GM19452 (cell line): Measurements from ENCODE around the gene MANEA.
"Not testable (repeated sequence)": the region's sequence is repeated elsewhere in the genome, so short reads cannot be mapped to it uniquely, and the experiment has no call there.

Source experiments
- ATAC-seq: cut with Tn5 transposase; IDR thresholded peaks from one replicate; pipeline ENCODE4 v1.9.1; 2021; ENCODE audit not compliant: unreplicated experiment

MANEA gene

GRCh38 chr6:95577304-95578105 is at the start of gene MANEA:
TSS of gene MANEA (plus strand) at chr6:95577535. CDS start at chr6:95586440, 8,905 bp downstream.
- peak; percentile 78 for ATAC-seq

- no peak for ATAC-seq
Measured at GRCh38 chr6:95529762-95530161, 47.6 kb upstream of the MANEA start.

GRCh38 chr6:95530176-95530819 is 47.0 kb upstream of the MANEA start:
- ATAC-seq = no peak

- no peak for ATAC-seq
Measured at GRCh38 chr6:95543798-95544197, 33.5 kb upstream of the MANEA start.

GRCh38 chr6:95544517-95545225 is 32.7 kb upstream of the MANEA start:
- no peak for ATAC-seq

- no peak for ATAC-seq
Measured at GRCh38 chr6:95545226-95545625, 32.1 kb upstream of the MANEA start.

- ATAC-seq = no peak
Measured at GRCh38 chr6:95545686-95546085, 31.6 kb upstream of the MANEA start.

- ATAC-seq = no peak
Measured at GRCh38 chr6:95546148-95546547, 31.2 kb upstream of the MANEA start.

- ATAC-seq = no peak
Measured at GRCh38 chr6:95547043-95547442, 30.3 kb upstream of the MANEA start.

GRCh38 chr6:95548188-95548786 is 29.0 kb upstream of the MANEA start:
- no peak for ATAC-seq

GRCh38 chr6:95551678-95552324 is 25.5 kb upstream of the MANEA start:
- ATAC-seq = no peak

- ATAC-seq = no peak
Measured at GRCh38 chr6:95553880-95554279, 23.5 kb upstream of the MANEA start.

- ATAC-seq = not testable (repeated sequence)
Measured at GRCh38 chr6:95560956-95561355, 16.4 kb upstream of the MANEA start.

- ATAC-seq = no peak
Measured at GRCh38 chr6:95569560-95569959, 7.8 kb upstream of the MANEA start.

GRCh38 chr6:95572098-95572497 is 5.2 kb upstream of the MANEA start:
- ATAC-seq = no peak

- no peak for ATAC-seq
Measured at GRCh38 chr6:95574811-95575210, 2.5 kb upstream of the MANEA start.

- ATAC-seq = peak; percentile 26
Measured at GRCh38 chr6:95576218-95576997, 927 bp upstream of the MANEA start.

GRCh38 chr6:95576998-95577303 is 384 bp upstream of the MANEA start:
- no peak for ATAC-seq

- ATAC-seq = peak; percentile 21
Measured at GRCh38 chr6:95578106-95578410, 723 bp downstream of the MANEA start.

GRCh38 chr6:95581073-95581472 is 3.7 kb downstream of the MANEA start:
- ATAC-seq = no peak

GRCh38 chr6:95584226-95584625 is 6.9 kb downstream of the MANEA start:
- not testable (repeated sequence) for ATAC-seq
